Lower leg skin (tissue), 3 donors: Measurements from ENCODE around the gene LRP6.

ENCODE experiments used
- POLR2A ChIP-seq, 2 donors: fragments of 450-650 bp; IDR thresholded peaks; one replicate each; pipeline ENCODE4 v1.6.1; 2016 to 2017; ENCODE audit warnings: antibody characterized with exemption in 2 of 2, mild to moderate bottlenecking in 1 of 2, moderate library complexity in 1 of 2
- TF ChIP-seq, protein P1 (sequence below), 3 donors: fragments of 450-650 bp; IDR thresholded peaks; one replicate each; pipeline ENCODE4 v1.5.1; 2016; ENCODE audit warnings: antibody characterized with exemption in 3 of 3, mild to moderate bottlenecking in 3 of 3, moderate library complexity in 2 of 3

DNA sequence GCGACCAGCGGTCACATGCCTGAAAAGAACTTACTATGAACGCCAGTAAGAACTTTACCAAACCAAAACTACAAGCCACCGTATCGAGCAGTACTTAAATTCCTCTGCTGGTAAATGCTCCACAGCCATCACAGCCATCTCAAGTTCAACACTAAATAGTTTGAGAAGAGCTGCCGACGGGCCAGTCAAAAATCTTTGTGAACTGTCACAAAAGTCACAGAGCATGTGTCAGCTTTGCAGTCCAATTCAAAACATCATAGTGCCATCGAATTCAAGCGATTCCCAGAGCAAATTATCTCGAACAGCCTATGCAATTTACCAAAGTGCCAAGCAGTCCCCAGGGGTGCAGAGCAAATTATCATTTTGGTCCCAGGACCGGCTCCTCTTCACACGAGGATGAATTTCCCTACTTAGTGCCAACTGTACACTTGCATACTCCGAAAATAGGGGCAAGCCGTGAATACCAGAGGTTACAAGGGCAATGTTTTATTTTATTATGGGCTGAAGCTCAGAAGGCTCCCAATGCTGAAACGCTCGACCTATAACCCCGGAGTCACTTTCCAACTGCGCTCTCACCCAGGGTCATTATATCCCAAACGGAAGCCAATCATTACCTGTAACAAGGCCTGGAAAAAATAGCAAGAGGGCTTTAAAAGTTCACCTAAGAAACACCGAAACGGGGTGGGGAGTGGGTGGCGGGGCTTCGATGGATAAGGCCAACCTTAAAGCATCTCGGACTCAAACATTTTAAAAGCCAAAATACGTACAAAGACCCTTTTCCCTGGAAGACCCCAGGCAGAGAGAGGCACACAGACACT lies 1.1 kb downstream of the LRP6 start:
- TF ChIP-seq, protein P1, sequence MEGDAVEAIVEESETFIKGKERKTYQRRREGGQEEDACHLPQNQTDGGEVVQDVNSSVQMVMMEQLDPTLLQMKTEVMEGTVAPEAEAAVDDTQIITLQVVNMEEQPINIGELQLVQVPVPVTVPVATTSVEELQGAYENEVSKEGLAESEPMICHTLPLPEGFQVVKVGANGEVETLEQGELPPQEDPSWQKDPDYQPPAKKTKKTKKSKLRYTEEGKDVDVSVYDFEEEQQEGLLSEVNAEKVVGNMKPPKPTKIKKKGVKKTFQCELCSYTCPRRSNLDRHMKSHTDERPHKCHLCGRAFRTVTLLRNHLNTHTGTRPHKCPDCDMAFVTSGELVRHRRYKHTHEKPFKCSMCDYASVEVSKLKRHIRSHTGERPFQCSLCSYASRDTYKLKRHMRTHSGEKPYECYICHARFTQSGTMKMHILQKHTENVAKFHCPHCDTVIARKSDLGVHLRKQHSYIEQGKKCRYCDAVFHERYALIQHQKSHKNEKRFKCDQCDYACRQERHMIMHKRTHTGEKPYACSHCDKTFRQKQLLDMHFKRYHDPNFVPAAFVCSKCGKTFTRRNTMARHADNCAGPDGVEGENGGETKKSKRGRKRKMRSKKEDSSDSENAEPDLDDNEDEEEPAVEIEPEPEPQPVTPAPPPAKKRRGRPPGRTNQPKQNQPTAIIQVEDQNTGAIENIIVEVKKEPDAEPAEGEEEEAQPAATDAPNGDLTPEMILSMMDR (IDR thresholded peaks at IDR 0.05): no peak
- TF ChIP-seq POLR2A (IDR thresholded peaks at IDR 0.05): no peak
